Measurements from ENCODE around the gene SNAI1.
A peak's percentile ranks its signal among the peaks of the same experiment; 100 is the strongest.
"Not testable (repeated sequence)": the region's sequence is repeated elsewhere in the genome, so short reads cannot be mapped to it uniquely, and the experiment has no call there.

SNAI1 gene

DNA sequence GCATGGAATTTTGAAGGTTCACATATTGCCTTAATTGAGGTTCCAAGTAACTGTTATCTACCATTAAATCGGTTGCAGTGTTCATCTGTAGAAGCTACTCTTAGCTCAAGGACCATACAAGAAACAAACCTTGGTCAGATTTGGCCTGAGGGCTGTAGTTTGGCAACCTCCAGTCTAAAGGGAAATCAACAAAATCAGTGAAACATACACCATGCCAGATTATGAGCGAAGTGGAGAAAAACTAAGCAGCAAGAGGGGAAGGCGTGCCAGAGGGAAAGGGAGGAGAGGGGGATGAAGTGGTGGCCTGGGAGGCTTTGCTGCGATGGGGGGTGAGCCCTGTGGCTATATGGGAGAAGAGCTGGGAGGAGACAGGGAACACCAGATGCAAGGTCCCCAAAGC lies 8.8 kb upstream of the SNAI1 start (continued):
- TF ChIP-seq TSHZ2 (CRISPR knock-in tag; IDR thresholded peaks at IDR 0.05), result no peak

- no peak for TF ChIP-seq RARB (CRISPR knock-in tag; IDR thresholded peaks at IDR 0.05)
- TF ChIP-seq OSR1 (CRISPR knock-in tag; IDR thresholded peaks at IDR 0.05), result no peak
- no peak for TF ChIP-seq CSDC2 (CRISPR knock-in tag; IDR thresholded peaks at IDR 0.05)
- no peak for TF ChIP-seq PPARA (CRISPR knock-in tag; IDR thresholded peaks at IDR 0.05; ENCODE audit: borderline replicate concordance)
- TF ChIP-seq SNAI2 (CRISPR knock-in tag; IDR thresholded peaks at IDR 0.05), result no peak
- no peak for TF ChIP-seq ZFP30 (CRISPR knock-in tag; IDR thresholded peaks at IDR 0.05)
- no peak for TF ChIP-seq TCF4 (CRISPR knock-in tag; IDR thresholded peaks at IDR 0.05; ENCODE audit: borderline replicate concordance)
- no peak for TF ChIP-seq POU6F1 (CRISPR knock-in tag; IDR thresholded peaks at IDR 0.05; ENCODE audit: borderline replicate concordance, low read depth)
- no peak for TF ChIP-seq ARNTL (CRISPR knock-in tag; IDR thresholded peaks at IDR 0.05; ENCODE audit: borderline replicate concordance, low read depth)
- no peak for TF ChIP-seq ZC3H10 (CRISPR knock-in tag; IDR thresholded peaks at IDR 0.05)
- TF ChIP-seq, protein P1, sequence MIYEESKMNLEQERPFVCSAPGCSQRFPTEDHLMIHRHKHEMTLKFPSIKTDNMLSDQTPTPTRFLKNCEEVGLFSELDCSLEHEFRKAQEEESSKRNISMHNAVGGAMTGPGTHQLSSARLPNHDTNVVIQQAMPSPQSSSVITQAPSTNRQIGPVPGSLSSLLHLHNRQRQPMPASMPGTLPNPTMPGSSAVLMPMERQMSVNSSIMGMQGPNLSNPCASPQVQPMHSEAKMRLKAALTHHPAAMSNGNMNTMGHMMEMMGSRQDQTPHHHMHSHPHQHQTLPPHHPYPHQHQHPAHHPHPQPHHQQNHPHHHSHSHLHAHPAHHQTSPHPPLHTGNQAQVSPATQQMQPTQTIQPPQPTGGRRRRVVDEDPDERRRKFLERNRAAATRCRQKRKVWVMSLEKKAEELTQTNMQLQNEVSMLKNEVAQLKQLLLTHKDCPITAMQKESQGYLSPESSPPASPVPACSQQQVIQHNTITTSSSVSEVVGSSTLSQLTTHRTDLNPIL (CRISPR knock-in tag; IDR thresholded peaks at IDR 0.05; ENCODE audit: low read depth), result no peak
- TF ChIP-seq ZFP3 (CRISPR knock-in tag; IDR thresholded peaks at IDR 0.05), result no peak
- TF ChIP-seq TSHZ2 (CRISPR knock-in tag; IDR thresholded peaks at IDR 0.05), result no peak
- no peak for TF ChIP-seq GLIS3 (CRISPR knock-in tag; IDR thresholded peaks at IDR 0.05)
- no peak for ATAC-seq
Measured at GRCh38 chr20:49976542-49976941, 6.2 kb upstream of the SNAI1 start.

DNA sequence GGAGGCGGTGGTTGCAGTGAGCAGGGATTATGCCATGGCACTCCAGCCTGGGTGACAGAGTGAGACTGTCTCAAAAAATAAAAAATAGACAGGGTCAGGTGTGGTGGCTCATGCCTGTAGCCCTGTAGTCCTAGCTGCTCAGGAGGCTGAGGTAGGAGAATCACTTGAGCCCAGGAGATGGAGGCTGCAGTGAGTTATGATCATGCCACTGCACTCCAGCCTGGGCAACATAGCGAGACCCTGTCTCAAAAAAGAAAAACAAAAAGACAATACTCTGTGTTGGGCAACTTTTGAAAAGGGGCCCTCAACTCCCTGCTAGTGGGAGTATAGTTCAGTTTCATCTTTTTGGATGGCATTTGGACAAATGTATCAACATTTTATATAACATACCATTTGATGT lies 5.0 kb upstream of the SNAI1 start:
- ATAC-seq, result not testable (repeated sequence)

DNA sequence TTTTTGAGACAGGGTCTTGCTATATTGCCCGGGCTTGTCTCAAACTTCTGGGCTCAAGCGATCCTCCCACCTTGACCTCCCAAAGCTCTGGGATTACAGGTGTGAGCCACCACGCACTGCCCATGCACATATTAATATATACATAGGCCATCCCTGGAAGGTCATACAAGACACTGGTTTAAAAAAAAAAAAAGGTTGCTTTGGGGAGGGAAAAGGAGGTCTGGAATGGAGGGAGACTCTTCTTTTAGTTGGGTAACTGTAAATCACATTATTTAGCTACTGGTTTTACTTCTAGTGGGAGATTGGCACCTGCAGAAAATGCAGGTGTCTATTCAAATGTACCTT lies 4.1 kb upstream of the SNAI1 start:
- no peak for TF ChIP-seq OSR1 (CRISPR knock-in tag; IDR thresholded peaks at IDR 0.05)
- TF ChIP-seq ESRRG (CRISPR knock-in tag; IDR thresholded peaks at IDR 0.05), result no peak
- no peak for TF ChIP-seq ZNF8 (CRISPR knock-in tag; IDR thresholded peaks at IDR 0.05)
- ATAC-seq, result no peak

GRCh38 chr20:49979030-49979832 lies 3.5 kb upstream of the SNAI1 start:
- ATAC-seq, result peak; percentile 80
- TF ChIP-seq ZFP30 (CRISPR knock-in tag; IDR thresholded peaks at IDR 0.05) (no peak), TCF4 (CRISPR knock-in tag; IDR thresholded peaks at IDR 0.05; ENCODE audit: borderline replicate concordance) (peak; percentile 51; the same call in 1 of the 2 replicates)
